ENCODE measurements around the gene NUPR2. TPM values are rescaled to one million over a fixed set of nuclear protein-coding genes. Genes with fewer than 3 reads are reported as not detected.

The NUPR2 gene
- total RNA-seq, 1 experiment from 2014 or later, result not detected

DNA sequence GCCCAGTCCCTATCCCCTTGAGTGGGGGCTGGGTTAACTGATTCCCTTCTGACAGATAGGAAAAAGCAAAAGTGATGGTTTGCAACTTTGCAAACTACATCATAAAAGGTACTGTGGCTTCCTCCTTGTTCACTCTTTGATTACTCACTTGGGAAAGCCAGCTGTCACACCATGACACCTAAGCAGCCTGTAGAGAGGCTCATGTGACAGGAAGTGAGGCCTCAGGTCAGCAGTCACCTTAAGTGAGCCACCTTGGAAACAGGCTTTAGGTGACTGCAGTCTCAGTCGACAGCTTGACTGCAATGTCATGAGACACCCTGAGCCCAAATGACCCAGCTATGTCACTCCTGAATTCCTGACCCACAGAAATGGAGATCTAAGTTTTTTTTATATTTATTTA, 5.6 kb downstream of the NUPR2 start:
- Histone ChIP-seq H3K9ac (ENCODE audit: low read length) (no peak overlapping the region), H3K4me1 (ENCODE audit: control insufficient read depth in 1 of 2, insufficient read depth in 2 of 2, low read length in 2 of 2) (peaks cover 2 to 10% of the 10 kb centered on the region in 2 experiments; a peak in 1 of 4 replicates), H3K36me3 (ENCODE audit: control insufficient read depth in 1 of 2, insufficient read depth in 2 of 2, low read length in 2 of 2) (no peaks in the 10 kb centered on the region), H2AFZ (ENCODE audit: low read depth, low read length, poor library complexity, severe bottlenecking) (no peak overlapping the region), H3K4me3 (replicated peaks in 1 of 2; ENCODE audit: low read depth in 1 of 2, low read length in 2 of 2) (no peak overlapping the region), H4K20me1 (ENCODE audit: insufficient read depth) (no peaks in the 10 kb centered on the region), H3K79me2 (ENCODE audit: insufficient read depth, low read length) (peaks cover 7% of the 10 kb centered on the region), H3K4me2 (ENCODE audit: low read length) (no peak overlapping the region), H3K9me3 (ENCODE audit: control insufficient read depth in 1 of 2, insufficient read depth in 1 of 2, low read depth in 1 of 2, low read length in 2 of 2) (no peaks in the 10 kb centered on the region), H3K27ac (ENCODE audit: low read depth, low read length) (no peak overlapping the region), H3K9me2 (ENCODE audit: insufficient read depth) (no peaks in the 10 kb centered on the region), H3K27me3 (ENCODE audit: insufficient read depth, low read length) (no peaks in the 10 kb centered on the region)
- ChIA-PET POLR2A (no interaction called here), RAD21 (ENCODE audit: low non-redundant PET in 1 of 2, low total read pairs in 2 of 2, uncharacterized antibody in 2 of 2, unreplicated experiment in 2 of 2) (no interaction called here), CTCF (no interaction called here)
- intact Hi-C loops (cut with micrococcal nuclease), result no loop called here
- no TSS peak for BruUV-seq (replicated peaks)
- no peak for ATAC-seq
- no peak for DNase-seq (ENCODE audit: low read depth, low spot score)
- TF ChIP-seq, protein P1, sequence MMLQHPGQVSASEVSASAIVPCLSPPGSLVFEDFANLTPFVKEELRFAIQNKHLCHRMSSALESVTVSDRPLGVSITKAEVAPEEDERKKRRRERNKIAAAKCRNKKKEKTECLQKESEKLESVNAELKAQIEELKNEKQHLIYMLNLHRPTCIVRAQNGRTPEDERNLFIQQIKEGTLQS (IDR thresholded peaks at IDR 0.05), result no peak
- TF ChIP-seq JUND (IDR thresholded peaks at IDR 0.05) (no peak), SRF (IDR thresholded peaks at IDR 0.05; ENCODE audit: low read depth) (no peak), TCF7L2 (IDR thresholded peaks at IDR 0.05; ENCODE audit: borderline replicate concordance, extremely low read depth, insufficient read depth, insufficient read length) (no peak), EZH2phosphoT487 (IDR thresholded peaks at IDR 0.05; ENCODE audit: borderline replicate concordance) (no peak)
- TF ChIP-seq, protein P2, sequence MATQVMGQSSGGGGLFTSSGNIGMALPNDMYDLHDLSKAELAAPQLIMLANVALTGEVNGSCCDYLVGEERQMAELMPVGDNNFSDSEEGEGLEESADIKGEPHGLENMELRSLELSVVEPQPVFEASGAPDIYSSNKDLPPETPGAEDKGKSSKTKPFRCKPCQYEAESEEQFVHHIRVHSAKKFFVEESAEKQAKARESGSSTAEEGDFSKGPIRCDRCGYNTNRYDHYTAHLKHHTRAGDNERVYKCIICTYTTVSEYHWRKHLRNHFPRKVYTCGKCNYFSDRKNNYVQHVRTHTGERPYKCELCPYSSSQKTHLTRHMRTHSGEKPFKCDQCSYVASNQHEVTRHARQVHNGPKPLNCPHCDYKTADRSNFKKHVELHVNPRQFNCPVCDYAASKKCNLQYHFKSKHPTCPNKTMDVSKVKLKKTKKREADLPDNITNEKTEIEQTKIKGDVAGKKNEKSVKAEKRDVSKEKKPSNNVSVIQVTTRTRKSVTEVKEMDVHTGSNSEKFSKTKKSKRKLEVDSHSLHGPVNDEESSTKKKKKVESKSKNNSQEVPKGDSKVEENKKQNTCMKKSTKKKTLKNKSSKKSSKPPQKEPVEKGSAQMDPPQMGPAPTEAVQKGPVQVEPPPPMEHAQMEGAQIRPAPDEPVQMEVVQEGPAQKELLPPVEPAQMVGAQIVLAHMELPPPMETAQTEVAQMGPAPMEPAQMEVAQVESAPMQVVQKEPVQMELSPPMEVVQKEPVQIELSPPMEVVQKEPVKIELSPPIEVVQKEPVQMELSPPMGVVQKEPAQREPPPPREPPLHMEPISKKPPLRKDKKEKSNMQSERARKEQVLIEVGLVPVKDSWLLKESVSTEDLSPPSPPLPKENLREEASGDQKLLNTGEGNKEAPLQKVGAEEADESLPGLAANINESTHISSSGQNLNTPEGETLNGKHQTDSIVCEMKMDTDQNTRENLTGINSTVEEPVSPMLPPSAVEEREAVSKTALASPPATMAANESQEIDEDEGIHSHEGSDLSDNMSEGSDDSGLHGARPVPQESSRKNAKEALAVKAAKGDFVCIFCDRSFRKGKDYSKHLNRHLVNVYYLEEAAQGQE (IDR thresholded peaks at IDR 0.05; ENCODE audit: low read depth), result no peak
- TF ChIP-seq, protein P3, sequence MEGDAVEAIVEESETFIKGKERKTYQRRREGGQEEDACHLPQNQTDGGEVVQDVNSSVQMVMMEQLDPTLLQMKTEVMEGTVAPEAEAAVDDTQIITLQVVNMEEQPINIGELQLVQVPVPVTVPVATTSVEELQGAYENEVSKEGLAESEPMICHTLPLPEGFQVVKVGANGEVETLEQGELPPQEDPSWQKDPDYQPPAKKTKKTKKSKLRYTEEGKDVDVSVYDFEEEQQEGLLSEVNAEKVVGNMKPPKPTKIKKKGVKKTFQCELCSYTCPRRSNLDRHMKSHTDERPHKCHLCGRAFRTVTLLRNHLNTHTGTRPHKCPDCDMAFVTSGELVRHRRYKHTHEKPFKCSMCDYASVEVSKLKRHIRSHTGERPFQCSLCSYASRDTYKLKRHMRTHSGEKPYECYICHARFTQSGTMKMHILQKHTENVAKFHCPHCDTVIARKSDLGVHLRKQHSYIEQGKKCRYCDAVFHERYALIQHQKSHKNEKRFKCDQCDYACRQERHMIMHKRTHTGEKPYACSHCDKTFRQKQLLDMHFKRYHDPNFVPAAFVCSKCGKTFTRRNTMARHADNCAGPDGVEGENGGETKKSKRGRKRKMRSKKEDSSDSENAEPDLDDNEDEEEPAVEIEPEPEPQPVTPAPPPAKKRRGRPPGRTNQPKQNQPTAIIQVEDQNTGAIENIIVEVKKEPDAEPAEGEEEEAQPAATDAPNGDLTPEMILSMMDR (IDR thresholded peaks at IDR 0.05 in 2 of 3, conservative IDR thresholded peaks at IDR 0.05 in 1 of 3; ENCODE audit: borderline replicate concordance in 1 of 3, insufficient read depth in 1 of 3, low read depth in 2 of 3, low read length in 2 of 3), result no peak

All from HCT116 (cell line).